Stimulated activated CD8-positive, alpha-beta memory T cell treated with anti-CD3 and anti-CD28 coated beads, Interleukin-7, amount 100 ng/mL, for 48 hours (primary cell): Measurements from ENCODE around the gene NLE1.
"Not testable (repeated sequence)": the region's sequence is repeated elsewhere in the genome, so short reads cannot be mapped to it uniquely, and the experiment has no call there.

Experiments used
- DNase-seq, 2 donors: peaks; one replicate each; pipeline ENCODE4 v3.0.0-alpha.2; 2020; ENCODE audit warnings: low read depth in 1 of 2; ENCODE audit errors: extremely low read depth in 1 of 2

Gene NLE1

GRCh38 chr17:35163886-35164285 lies 21.8 kb upstream of the NLE1 start:
- no peak for DNase-seq

GRCh38 chr17:35162755-35163154 lies 20.7 kb upstream of the NLE1 start:
- DNase-seq = no peak

DNA sequence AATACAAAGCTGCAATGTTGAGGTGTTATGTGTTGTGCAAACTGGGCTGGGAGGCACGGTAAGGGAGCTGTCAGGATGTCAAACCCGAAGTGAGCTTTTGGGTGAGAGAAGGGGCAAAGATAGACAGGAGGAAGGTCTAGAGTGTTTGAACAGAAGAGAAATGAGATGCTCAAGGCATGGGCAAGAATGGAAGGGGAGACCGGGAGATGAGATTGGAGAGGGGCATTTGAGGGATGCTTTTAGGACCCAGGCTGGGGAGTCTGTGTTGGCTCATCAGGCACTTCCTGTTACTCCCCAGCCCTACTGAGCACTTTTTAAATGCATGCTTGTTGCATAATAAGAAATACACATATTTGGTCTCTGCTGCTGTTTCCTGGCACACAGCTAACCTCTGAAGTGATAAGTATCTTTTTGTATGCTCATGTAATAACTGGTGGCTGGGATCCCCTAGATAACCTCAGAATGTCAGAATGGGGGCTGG lies 19.2 kb upstream of the NLE1 start:
- DNase-seq = no peak

GRCh38 chr17:35160354-35161201 lies 18.5 kb upstream of the NLE1 start:
- no peak for DNase-seq

DNA sequence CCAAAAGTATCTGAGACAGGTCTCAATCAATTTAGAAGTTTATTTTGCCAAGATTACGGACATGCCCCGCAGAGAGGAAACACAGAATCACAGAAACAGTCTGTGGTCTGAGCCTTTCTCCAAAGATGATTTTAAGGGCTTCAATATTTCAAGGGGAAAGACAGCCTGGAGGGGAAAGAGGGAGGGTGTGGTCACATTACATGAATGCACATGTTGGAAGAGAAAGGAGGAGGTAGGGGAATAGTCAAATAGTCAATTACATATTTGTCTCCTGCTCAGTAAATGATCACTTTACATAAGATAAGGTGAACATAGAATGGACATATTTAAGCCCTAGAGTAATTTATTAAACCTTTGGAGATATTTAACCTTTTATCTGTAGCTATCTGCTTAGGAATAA lies 17.8 kb upstream of the NLE1 start:
- DNase-seq = no peak

DNA sequence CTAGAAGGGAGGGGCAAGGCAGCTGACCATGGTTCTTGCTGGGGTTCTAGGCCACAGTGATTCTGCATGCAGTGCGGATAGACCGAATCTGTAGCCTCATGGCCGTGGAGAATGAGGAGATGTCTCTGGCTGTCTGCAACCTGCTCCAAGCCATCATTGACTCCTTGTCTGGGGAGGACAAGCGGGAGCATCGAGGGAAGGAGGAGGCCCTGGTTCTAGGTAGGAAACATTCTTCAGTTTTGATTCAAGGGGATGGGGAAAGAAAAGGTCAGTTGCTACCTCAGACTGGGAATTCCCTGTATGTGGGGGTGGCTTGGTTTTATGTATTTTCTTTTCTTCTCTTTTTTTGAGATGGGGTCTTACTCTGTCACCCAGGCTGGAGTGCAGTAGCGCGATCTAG lies 13.1 kb upstream of the NLE1 start:
- DNase-seq = no peak

- no peak for DNase-seq
These were observed 12.4 kb upstream of the NLE1 start for GRCh38 chr17:35154196-35155165.

GRCh38 chr17:35152421-35153140 lies 10.5 kb upstream of the NLE1 start:
- DNase-seq = no peak

GRCh38 chr17:35151080-35151479 lies 9.0 kb upstream of the NLE1 start:
- not testable (repeated sequence) for DNase-seq

DNA sequence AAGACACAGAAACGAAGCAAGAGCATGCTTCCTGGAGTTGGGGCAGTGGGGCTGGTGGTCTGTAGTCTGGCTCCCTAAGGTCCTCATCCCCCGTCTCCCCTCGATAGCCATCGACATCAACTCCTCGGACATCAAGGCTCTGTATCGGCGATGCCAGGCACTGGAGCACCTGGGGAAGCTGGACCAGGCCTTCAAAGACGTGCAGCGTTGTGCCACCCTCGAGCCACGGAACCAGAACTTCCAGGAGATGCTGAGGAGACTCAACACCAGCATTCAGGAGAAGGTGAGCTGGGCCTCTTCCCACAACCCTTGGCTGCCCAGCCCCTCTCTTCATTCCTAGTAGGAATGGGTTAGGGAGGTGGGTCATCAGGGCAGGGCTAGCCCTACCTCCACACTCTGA lies 7.8 kb upstream of the NLE1 start:
- DNase-seq = no peak

DNA sequence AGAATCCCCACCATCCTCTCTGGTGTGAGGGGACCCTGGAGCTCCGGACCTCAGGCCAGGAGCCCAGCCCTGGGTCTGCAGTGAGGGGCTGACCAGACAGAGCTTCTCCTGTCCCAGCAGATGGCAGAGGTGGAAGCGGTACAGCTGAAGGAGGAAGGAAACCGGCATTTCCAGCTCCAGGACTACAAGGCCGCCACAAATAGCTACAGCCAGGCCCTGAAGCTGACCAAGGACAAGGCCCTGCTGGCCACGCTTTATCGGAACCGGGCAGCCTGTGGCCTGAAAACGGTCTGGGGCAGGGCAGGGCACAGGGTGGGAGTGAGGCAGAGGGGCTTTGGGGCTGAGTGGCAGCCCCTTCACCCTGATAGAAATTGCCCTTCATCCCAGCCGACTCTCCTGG lies 6.0 kb upstream of the NLE1 start:
- no peak for DNase-seq

DNA sequence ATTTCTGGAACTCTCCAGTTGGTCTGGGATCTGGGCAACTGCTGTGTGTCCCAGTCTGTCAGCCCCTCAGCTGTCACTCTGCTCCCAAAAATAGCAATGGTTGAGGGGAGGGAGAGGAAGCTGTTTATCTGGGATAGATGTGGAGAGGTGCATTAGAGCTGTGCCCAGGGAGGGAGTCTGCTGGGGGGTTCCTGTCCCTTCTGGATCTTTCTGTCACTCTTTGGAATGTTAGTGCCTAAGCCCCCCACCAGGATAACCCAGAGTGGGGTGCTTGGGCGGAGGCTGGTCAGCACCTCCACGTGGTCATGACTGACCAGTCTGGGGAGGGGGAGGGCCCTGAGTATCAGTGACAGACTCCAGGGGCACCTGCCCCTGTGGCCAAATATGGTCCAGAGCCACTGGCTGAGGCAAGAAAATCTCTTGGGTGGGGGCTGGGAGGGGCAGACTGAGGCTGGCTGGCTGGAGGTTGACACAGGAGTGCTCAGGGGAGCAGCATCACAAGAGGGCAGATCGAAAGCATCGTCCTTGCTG lies 5.3 kb upstream of the NLE1 start, which contains the start of gene UNC45B:
TSS of gene UNC45B (plus strand) at position 443 of the 531 bp plus-strand sequence. CDS start 447 bp downstream, outside the sequence.
- DNase-seq = no peak

GRCh38 chr17:35146214-35146833 lies 4.2 kb upstream of the NLE1 start:
- no peak for DNase-seq

GRCh38 chr17:35144840-35145239 lies 2.7 kb upstream of the NLE1 start:
- no peak for DNase-seq

DNA sequence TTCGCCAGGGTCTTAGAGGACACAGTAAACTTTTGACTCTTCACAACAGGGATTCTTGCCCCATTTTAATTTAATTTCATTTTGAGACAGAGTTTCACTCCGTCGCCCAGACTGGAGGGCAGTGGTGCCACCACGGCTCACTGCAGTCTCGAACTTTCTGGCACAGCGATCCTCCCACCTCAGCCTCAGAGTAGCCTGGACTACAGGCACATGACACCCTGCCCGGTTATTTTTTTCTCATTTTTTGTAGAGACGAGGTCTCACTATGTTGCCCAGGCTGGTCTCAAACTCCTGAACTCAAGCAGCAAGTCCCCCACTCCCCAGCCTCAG lies 329 bp upstream of the NLE1 start:
- no peak for DNase-seq

GRCh38 chr17:35138218-35138617 lies 3.9 kb downstream of the NLE1 start:
- DNase-seq = no peak

- no peak for DNase-seq
These were observed 6.8 kb downstream of the NLE1 start for GRCh38 chr17:35135322-35135721.

DNA sequence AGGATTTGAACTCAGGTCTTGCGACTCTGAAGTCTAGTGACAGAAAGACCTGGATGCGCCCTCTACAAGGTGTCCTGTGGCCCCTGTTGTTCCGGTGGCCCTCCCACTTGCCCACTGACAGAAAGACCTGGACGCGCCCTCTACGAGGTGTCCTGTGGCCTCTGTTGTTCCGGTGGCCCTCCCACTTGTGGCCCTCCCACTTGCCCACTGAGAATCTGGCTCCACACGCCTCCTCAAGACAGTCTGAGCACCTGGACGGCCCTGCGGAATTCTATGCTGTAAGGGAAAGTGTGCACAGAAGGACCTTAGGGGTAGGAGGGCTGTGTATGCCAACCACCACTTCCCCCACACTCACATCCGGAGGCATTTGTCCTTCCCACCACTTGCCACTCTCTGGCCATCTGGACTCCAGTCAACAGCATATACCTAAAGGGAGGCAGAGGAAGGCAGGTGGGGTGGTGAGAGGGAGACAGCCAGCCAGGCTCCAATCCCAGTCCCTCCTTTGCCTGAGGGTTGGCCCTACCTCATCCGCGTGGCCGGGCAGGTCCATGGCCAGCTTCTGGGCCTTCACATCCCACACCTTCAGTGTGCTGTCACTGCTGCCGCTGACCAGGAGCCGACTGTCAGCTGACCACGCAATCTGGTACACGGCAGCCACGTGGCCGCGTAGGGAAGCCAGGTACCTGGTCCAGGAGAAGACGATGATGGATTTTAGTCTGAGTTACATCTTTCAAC lies 9.1 kb downstream of the NLE1 start:
- no peak for DNase-seq

GRCh38 chr17:35132099-35132498 lies 10.0 kb downstream of the NLE1 start:
- no peak for DNase-seq

GRCh38 chr17:35130392-35130791 lies 11.7 kb downstream of the NLE1 start:
- no peak for DNase-seq
